Gastroesophageal sphincter (tissue), 3 donors: ENCODE results near the gene MAST3.

ENCODE experiments used
- CTCF ChIP-seq, 4 experiments: fragments of 200-600 bp in 2 of 4; fragments of 450-650 bp in 2 of 4; sonication (generic) in 1 of 4; IDR thresholded peaks; one replicate each; pipeline ENCODE4 v1.5.1; 2017 to 2019; ENCODE audit warnings: antibody characterized with exemption in 4 of 4, mild to moderate bottlenecking in 2 of 4, moderate library complexity in 2 of 4
- EP300 ChIP-seq: sonication (generic); formaldehyde crosslinking; IDR thresholded peaks from one replicate; pipeline ENCODE4 v1.6.1; 2017; ENCODE audit warnings: antibody characterized with exemption, mild to moderate bottlenecking
- POLR2A ChIP-seq, 2 donors: fragments of 450-650 bp; IDR thresholded peaks; one replicate each; pipeline ENCODE4 v1.6.1; 2017; ENCODE audit warnings: antibody characterized with exemption in 2 of 2, mild to moderate bottlenecking in 2 of 2, moderate library complexity in 1 of 2
- POLR2AphosphoS5 ChIP-seq: sonication (generic); formaldehyde crosslinking; IDR thresholded peaks from one replicate; pipeline ENCODE4 v1.6.1; 2017; ENCODE audit warnings: antibody characterized with exemption

- TF ChIP-seq POLR2A (IDR thresholded peaks at IDR 0.05) = no peak
- no peak for TF ChIP-seq POLR2AphosphoS5
- no peak for TF ChIP-seq CTCF (IDR thresholded peaks at IDR 0.05)
- no peak for TF ChIP-seq EP300
These were observed 22.5 kb downstream of the MAST3 start for GRCh38 chr19:18120127-18120526.
